ES-I3 (cell line): ENCODE data around the gene SHMT2.
"Not testable (repeated sequence)": the region's sequence is repeated elsewhere in the genome, so short reads cannot be mapped to it uniquely, and the experiment has no call there.

Experiments
- H3K36me3 ChIP-seq: 2 replicates; pipeline ENCODE4 v1.6.1; 2013; ENCODE audit warnings: mild to moderate bottlenecking, low read length, control low read depth, moderate library complexity; ENCODE audit not compliant: insufficient read depth
- H3K4me1 ChIP-seq: 2 replicates; pipeline ENCODE4 v1.6.1; 2013; ENCODE audit warnings: mild to moderate bottlenecking, control low read depth, low read length; ENCODE audit not compliant: insufficient read depth
- H3K9ac ChIP-seq: 2 replicates; pipeline ENCODE4 v1.6.1; 2013; ENCODE audit warnings: low read depth, mild to moderate bottlenecking, low read length, moderate library complexity
- H3K9me3 ChIP-seq: 2 replicates; pipeline ENCODE4 v1.6.1; 2013; ENCODE audit warnings: mild to moderate bottlenecking, low read length, moderate library complexity; ENCODE audit not compliant: control insufficient read depth, insufficient read depth

SHMT2 gene

DNA sequence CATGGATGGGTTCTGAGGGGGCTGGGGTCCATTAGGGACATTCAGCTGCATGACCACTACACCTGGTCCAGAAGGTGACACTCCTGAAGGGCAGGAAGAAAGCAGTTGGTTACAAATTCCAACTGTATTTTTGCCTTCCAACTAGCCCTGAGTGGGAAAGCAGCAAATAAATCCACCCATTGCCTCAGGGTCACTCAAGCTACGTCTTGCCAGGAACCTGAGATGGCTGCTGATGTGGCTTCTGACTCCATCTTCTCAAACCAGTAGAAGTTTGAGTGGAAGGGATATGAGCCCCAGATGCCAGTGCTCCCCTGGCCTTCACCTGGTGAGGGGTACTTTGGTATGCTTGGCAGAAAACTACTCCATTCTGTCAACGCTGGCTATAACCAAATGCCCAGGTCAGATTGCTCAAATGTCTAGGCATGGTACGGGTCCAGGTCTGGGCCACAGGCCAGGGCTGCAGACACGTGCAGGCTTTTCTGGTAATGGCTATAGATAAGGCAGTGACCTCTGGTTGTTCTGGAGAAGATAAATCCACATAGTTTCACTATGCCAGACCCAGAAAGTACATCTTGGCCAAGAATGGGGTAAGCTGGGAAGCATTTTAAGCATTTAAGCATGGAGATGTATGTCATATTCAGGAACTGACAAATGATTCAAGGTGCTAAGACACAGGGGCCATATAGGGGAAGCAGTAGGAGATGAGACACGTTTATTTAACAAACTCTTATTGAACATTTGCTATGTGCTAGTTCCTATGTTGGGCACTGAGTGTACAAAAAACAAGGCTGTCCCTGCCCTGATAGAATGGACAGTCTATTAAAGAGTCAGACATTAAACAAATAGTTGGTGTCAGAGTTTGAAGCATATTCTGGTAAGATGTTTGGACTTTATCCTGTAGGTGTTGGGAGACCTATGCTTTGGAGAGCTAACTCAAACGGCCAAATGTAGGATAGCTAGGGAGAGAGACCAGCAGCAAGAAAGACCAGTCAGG is 29.8 kb downstream of the SHMT2 start:
- peaks cover 4% of the 10 kb centered on the region for H3K36me3 ChIP-seq
- H3K9ac ChIP-seq = no peak overlapping the region
- peaks cover 7% of the 10 kb centered on the region; the same call in 1 of the 2 replicates for H3K4me1 ChIP-seq

GRCh38 chr12:57260366-57260765 is 30.9 kb downstream of the SHMT2 start:
- no peaks in the 10 kb centered on the region for H3K9me3 ChIP-seq
- H3K4me1 ChIP-seq = peaks cover 7% of the 10 kb centered on the region; the same call in 1 of the 2 replicates
- no peak overlapping the region for H3K9ac ChIP-seq
- H3K36me3 ChIP-seq = peaks cover 4% of the 10 kb centered on the region

More for the DNA sequence above, 29.8 kb downstream of the SHMT2 start:
- no peaks in the 10 kb centered on the region for H3K9me3 ChIP-seq

DNA sequence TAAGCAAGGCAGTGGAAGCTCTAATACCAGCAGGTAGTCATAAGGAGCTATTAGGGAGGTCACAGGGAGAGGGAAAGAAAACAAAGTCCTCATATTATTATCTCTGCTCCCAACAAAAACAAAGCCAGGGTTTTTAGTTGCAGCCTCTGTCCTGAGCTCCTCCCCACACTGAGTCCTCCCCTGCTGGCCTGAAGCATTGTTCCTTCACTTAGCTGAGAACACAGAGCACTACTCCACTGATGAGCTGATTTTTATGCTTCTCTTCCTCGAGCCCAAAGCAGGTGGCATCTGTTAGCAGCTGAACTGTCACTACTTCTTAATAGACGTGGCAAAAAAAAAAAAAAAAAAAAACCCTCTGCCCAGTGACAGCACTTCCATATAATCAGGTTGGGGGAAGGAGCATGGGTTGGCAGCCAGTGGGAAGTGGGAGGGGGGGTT is 31.9 kb downstream of the SHMT2 start:
- Histone ChIP-seq H3K9ac (no peak overlapping the region), H3K36me3 (peaks cover 4% of the 10 kb centered on the region; the same call in 1 of the 2 replicates), H3K4me1 (peaks cover 7% of the 10 kb centered on the region; the same call in 1 of the 2 replicates), H3K9me3 (no peaks in the 10 kb centered on the region)

- Histone ChIP-seq H3K36me3 (peaks cover 4% of the 10 kb centered on the region; the same call in 1 of the 2 replicates), H3K9me3 (no peaks in the 10 kb centered on the region), H3K9ac (no peak overlapping the region), H3K4me1 (peaks cover 7% of the 10 kb centered on the region; the same call in 1 of the 2 replicates)
Observed at GRCh38 chr12:57262126-57262822, 32.8 kb downstream of the SHMT2 start.

- Histone ChIP-seq H3K9me3 (no peaks in the 10 kb centered on the region), H3K9ac (no peak overlapping the region), H3K36me3 (peaks cover 6% of the 10 kb centered on the region; the same call in 1 of the 2 replicates), H3K4me1 (peaks cover 7% of the 10 kb centered on the region; the same call in 1 of the 2 replicates)
Observed at GRCh38 chr12:57263096-57263495, 33.6 kb downstream of the SHMT2 start.

- H3K9me3 ChIP-seq = no peaks in the 10 kb centered on the region
- H3K36me3 ChIP-seq = peaks cover 4% of the 10 kb centered on the region
- no peak overlapping the region for H3K9ac ChIP-seq
- H3K4me1 ChIP-seq = peaks cover 10% of the 10 kb centered on the region; the same call in 1 of the 2 replicates
Observed at GRCh38 chr12:57266681-57267080, 37.2 kb downstream of the SHMT2 start.

DNA sequence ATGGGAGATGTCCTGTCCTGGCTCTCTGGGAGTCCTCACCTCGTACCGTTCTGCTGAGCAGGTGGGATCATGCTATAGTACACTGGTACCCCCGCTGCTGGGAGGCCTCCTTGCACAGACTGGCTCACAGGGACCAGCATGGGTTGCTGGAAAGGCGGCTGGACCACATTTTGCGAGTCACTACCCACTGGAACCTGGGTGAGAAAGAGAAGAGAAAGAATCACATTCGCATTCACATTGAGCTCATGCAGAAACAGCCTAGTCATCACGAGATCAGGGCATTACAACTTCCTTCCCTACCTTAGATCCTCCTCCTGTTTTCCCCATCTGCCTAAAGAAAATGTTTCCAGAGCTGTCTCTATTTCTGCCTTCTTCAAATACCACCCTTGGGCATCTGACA is 38.8 kb downstream of the SHMT2 start:
- H3K36me3 ChIP-seq = peaks cover 4% of the 10 kb centered on the region
- H3K9me3 ChIP-seq = no peaks in the 10 kb centered on the region
- peaks cover 6% of the 10 kb centered on the region; the same call in 1 of the 2 replicates for H3K4me1 ChIP-seq
- no peak overlapping the region for H3K9ac ChIP-seq

- Histone ChIP-seq H3K36me3 (peaks cover 4% of the 10 kb centered on the region), H3K9me3 (no peaks in the 10 kb centered on the region), H3K9ac (no peak overlapping the region), H3K4me1 (peaks cover 6% of the 10 kb centered on the region; the same call in 1 of the 2 replicates)
Observed at GRCh38 chr12:57270966-57271470, 41.5 kb downstream of the SHMT2 start.

DNA sequence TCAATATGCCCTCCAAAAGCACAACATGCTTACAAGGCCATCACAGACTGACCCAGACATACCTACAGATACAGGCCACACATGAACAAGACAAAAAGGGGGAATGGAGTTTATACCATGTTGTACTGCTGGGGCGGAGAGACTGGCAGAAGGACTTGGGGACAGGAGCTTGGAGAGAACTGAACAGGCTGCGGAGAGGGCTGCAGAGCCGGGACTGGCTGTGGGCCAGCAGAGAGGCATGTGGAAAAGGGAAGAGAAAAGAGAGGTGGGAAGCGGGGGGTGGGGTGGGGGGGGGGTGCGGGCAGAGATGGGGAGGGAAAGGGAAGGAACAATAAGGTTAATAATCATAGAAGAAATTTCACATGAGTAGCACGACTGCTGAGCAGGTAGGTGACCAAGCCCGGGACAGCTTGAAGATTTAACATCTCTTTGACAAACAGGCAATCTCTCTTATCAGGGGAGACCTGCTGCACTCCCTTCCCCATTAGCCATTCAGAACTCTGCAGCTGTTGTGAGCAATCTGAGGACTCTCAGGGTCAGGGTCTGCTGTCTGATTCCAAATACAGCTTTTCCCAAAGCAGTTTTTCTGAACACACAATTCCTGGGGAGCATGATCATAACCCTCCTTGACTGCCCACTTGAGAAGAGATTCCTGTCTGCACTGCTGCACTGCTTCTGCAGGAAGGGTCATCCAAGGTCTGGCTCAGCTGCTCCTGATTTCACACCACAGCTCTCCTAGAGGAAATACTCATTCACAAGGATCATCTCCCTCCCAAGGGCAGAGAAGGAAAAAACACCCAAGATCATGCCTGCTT is 43.0 kb downstream of the SHMT2 start:
- Histone ChIP-seq H3K4me1 (peaks cover 6% of the 10 kb centered on the region; the same call in 1 of the 2 replicates), H3K36me3 (peaks cover 4% of the 10 kb centered on the region), H3K9me3 (no peaks in the 10 kb centered on the region), H3K9ac (no peak overlapping the region)

- Histone ChIP-seq H3K9ac (no peak overlapping the region), H3K36me3 (no peaks in the 10 kb centered on the region; the same call in 1 of the 2 replicates), H3K9me3 (no peaks in the 10 kb centered on the region)
Observed at GRCh38 chr12:57273516-57273915, 44.0 kb downstream of the SHMT2 start.

GRCh38 chr12:57276233-57276632 is 46.7 kb downstream of the SHMT2 start:
- H3K9ac ChIP-seq, H3K4me1 ChIP-seq, H3K36me3 ChIP-seq, H3K9me3 ChIP-seq: not testable (repeated sequence)

More at GRCh38 chr12:57273516-57273915, 44.0 kb downstream of the SHMT2 start:
- H3K4me1 ChIP-seq = peaks cover 1% of the 10 kb centered on the region; the same call in 1 of the 2 replicates

DNA sequence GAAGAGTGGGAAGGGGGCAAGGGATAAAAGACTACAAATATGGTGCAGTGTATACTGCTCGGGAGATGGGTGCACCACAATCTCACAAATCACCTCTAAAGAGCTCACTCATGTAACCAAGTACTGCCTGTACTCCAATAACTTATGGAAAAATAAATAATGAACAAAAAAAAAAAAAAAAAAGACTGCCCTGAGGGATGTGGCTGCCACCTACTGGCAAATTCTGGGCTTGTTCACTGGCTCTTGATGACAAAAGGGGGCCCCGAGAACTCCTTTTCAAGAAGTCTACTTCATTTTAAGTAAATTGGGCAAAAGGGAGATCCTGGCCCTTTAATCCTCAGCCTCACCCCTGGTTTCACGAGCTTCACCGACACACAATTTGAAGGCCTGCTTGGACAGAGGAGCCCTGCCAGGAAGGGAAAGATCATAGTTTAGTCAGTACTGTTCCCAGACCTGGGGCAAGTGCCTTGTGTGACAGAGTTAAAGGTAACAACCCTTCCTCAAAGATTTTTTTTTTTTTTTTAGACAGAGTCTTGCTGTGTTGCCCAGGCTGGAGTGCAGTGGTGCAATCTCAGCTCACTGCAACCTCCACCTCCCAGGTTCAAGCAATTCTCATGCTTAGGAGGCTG is 47.5 kb downstream of the SHMT2 start:
- Histone ChIP-seq H3K9ac (no peak overlapping the region), H3K36me3 (no peaks in the 10 kb centered on the region; the same call in 1 of the 2 replicates), H3K4me1 (peaks cover 10% of the 10 kb centered on the region; the same call in 1 of the 2 replicates), H3K9me3 (no peaks in the 10 kb centered on the region)
